GOT3 (cell line): ENCODE results near the gene SERPINB10.
"Not testable (repeated sequence)": the region's sequence is repeated elsewhere in the genome, so short reads cannot be mapped to it uniquely, and the experiment has no call there.

Experiments
- DNase-seq: peaks from one replicate; lab custom pipeline; 2025; ENCODE audit warnings: mixed read lengths; lab: John Stamatoyannopoulos, UW

The SERPINB10 gene

GRCh38 chr18:63892566-63892965, 15.2 kb upstream of the SERPINB10 start:
- DNase-seq = no peak

- DNase-seq = no peak
Observed at GRCh38 chr18:63894106-63894772, 13.5 kb upstream of the SERPINB10 start.

DNA sequence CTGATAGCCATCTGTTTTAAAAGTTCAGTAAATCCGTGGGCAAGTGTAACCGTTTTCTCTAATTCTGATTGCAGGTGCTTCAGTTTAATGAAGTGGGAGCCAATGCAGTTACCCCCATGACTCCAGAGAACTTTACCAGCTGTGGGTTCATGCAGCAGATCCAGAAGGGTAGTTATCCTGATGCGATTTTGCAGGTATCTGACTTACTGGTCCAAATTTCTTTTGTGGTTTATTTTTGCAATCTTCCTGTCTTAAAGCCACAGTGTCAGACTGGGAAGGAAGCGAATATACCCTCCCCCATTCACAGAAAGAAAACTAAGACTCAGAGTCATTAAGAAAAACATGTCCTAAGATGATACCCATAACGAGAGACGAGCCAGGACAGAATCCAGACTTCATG, 12.6 kb upstream of the SERPINB10 start:
- no peak for DNase-seq

GRCh38 chr18:63897072-63897471, 10.7 kb upstream of the SERPINB10 start:
- no peak for DNase-seq

DNA sequence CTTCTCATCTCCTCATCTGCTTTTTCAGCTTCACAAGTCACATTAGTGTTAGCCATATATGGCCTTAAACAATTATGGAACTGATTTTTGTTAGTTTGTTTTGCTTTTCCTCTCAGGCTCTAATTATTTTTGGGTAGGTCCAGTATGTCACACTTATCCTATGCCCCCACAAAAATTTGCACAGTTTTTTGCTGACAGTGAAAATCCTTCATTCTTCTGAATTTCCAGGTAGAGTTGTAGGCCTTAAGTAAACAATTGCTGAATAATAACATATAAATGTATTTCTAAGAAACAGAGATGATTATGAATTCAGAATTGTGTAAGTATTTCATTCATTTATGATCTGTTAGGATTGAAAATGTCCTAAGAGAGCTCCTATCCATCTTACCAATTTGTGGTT, 8.6 kb upstream of the SERPINB10 start:
- DNase-seq = no peak

- DNase-seq = no peak
Observed at GRCh38 chr18:63903851-63904570, 3.7 kb upstream of the SERPINB10 start.

GRCh38 chr18:63904694-63905093, 3.1 kb upstream of the SERPINB10 start:
- DNase-seq = no peak

DNA sequence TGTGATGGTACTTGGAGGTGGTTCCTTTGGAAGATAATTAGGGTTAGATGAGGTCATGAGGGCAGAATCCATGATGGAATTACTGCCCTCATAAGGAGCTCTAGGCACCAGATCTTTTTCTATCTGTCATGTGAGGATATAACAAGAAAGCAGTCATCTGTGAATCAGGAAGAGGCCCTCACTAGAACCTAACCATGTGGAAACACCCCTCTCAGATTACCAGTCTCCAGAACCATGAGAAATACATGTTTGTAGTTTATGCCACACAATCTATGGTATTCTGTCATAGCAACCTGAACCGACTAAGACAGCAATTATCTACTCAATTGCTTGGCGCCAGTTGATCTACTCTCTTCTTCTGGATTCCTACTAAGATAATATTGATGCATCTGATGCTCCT, 2.4 kb upstream of the SERPINB10 start:
- DNase-seq = no peak

GRCh38 chr18:63906056-63906455, 1.7 kb upstream of the SERPINB10 start:
- DNase-seq = no peak

- no peak for DNase-seq
Observed at GRCh38 chr18:63908858-63909257, 1.1 kb downstream of the SERPINB10 start.

DNA sequence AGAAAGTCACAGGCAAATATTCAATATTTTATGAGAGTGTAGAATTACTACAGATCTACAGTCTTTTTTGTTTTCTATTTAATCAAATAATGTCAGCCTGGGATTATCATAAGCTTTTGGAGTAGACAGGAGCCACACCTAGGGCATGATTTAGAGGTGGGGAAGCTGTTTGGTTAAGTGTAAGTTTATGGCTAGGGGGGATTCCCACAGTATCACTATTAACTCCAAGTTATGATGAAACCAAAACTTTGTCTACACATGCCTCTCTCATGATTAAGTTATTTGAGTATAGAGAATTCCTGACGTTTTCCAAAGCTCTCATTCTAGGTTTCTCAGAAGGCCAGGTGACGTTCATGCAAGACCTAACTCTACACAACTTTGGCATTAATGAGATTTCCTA, 2.1 kb downstream of the SERPINB10 start:
- no peak for DNase-seq

DNA sequence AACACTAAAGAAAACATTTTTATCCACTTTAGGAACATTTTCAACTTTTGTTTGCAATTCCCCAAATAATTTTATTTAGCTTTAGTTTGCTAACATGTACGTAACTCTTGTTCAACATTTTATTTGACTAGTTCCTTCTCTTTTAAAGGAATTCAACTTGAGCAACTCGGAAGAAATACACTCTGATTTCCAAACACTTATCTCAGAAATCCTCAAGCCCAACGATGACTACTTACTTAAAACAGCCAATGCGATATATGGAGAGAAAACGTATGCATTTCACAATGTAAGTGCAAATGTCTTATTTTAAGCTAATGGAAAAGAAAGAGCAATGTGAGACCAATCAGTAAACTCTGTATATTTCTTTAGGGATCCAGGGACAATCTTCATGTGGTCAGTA, 10.1 kb downstream of the SERPINB10 start:
- DNase-seq = no peak

DNA sequence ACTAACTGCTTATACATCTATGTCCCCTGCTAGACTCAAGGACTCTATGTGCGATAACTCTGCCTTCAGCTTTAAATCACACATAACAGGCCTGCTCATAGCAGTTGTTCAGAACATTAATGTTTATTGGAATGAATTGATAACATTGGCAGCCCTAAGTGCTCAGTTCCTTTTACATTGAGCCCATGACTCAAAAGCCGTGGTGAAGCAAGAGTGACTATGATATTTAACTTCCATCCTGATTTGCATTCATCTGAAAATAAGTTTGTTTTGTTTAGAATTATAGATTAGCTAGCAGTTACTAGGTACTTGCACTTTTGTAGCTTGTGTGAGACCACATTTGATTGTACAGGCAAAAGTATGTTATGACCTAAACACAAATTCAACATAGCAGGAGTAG, 14.3 kb downstream of the SERPINB10 start:
- DNase-seq = no peak

GRCh38 chr18:63924551-63924950, 16.8 kb downstream of the SERPINB10 start:
- DNase-seq = no peak

- DNase-seq = no peak
Observed at GRCh38 chr18:63928331-63928730, 20.6 kb downstream of the SERPINB10 start.

- not testable (repeated sequence) for DNase-seq
Observed at GRCh38 chr18:63929369-63929768, 21.6 kb downstream of the SERPINB10 start.

- DNase-seq = no peak
Observed at GRCh38 chr18:63930773-63931354, 23.1 kb downstream of the SERPINB10 start.

- peak; percentile 5 for DNase-seq
Observed at GRCh38 chr18:63936156-63936931, 28.6 kb downstream of the SERPINB10 start.

DNA sequence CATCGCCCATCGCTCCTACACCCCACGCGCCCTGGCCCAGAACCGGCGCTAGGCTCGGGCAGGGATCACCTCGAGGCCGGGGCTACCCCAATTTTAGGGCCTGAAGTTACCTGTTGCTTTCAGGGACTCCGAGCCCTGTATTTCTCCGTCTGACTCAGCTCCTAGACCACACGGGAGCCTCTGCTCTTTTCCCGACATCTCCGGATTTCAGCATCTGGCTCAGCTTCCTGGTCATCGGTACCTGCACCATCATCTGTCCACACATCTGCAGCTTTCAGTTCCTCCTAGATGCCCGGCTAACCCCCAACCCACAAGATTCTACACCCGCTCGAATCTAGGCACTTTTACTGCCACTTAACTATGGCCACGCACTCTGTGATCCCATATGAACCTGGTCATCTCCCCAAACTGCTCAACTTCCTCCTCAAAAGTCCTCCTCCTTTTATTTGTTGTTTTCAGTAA, 29.2 kb downstream of the SERPINB10 start:
- DNase-seq = no peak

GRCh38 chr18:63940008-63940407, 32.2 kb downstream of the SERPINB10 start:
- no peak for DNase-seq

DNA sequence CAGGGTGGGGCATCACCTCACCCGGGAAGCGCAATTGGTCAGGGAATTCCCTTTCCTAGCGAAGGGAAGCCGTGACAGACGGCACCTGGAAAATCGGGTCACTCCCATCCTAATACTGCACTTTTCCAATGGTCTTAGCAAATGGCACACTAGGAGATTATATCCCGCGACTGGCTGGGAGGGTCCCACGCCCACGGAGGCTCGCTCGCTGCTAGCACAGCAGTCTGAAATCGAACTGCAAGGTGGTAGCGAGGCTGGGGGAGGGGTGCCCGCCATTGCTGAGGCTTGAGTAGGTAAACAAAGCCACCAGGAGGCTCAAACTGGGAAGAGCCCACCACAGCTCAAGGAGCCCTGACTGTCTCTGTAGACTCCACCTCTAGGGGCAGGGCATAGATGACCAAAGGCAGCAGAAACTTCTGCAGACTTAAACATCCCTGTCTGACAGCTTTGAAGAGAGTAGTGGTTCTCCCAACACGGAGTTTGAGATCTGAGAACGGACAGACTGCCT, 32.8 kb downstream of the SERPINB10 start:
- DNase-seq = not testable (repeated sequence)
